UCSD-AML1 (cell line): ENCODE measurements around the gene EVPL.
"Not testable (repeated sequence)": the region's sequence is repeated elsewhere in the genome, so short reads cannot be mapped to it uniquely, and the experiment has no call there.

ENCODE experiments used
- DNase-seq: peaks from one replicate; lab custom pipeline; 2025; ENCODE audit not compliant: unreplicated experiment; lab: John Stamatoyannopoulos, UW

Gene EVPL

GRCh38 chr17:76000016-76000754, 26.9 kb downstream of the EVPL start:
- DNase-seq = peak; percentile 78

- no peak for DNase-seq
Measured at GRCh38 chr17:75998327-75998795, 28.7 kb downstream of the EVPL start.

- peak; percentile 84 for DNase-seq
Measured at GRCh38 chr17:75996665-75997590, 30.2 kb downstream of the EVPL start.

GRCh38 chr17:75995385-75995925, 31.7 kb downstream of the EVPL start:
- DNase-seq = no peak

- no peak for DNase-seq
Measured at GRCh38 chr17:75994802-75995370, 32.2 kb downstream of the EVPL start.

GRCh38 chr17:75991396-75991795, 35.7 kb downstream of the EVPL start:
- DNase-seq = no peak

- no peak for DNase-seq
Measured at GRCh38 chr17:75987041-75987440, 40.1 kb downstream of the EVPL start.

- no peak for DNase-seq
Measured at GRCh38 chr17:75985986-75986385, 41.1 kb downstream of the EVPL start.

GRCh38 chr17:75983501-75984181, 43.5 kb downstream of the EVPL start:
- DNase-seq = no peak

- no peak for DNase-seq
Measured at GRCh38 chr17:75981019-75981615, 46.0 kb downstream of the EVPL start.

GRCh38 chr17:75980188-75981018, 46.7 kb downstream of the EVPL start:
- DNase-seq = no peak

GRCh38 chr17:75979705-75980187, 47.4 kb downstream of the EVPL start:
- DNase-seq = no peak

GRCh38 chr17:75978938-75979704, 48.0 kb downstream of the EVPL start, which contains the start of the genes ACOX1 and TEN1:
Gene ACOX1 (minus strand): TSS chr17:75979166. CDS start chr17:75979073, 93 bp downstream.
Gene TEN1 (plus strand): TSS chr17:75979240. CDS start chr17:75986193, 6,953 bp downstream.
- peak; percentile 97 for DNase-seq

GRCh38 chr17:75976175-75976848, 50.8 kb downstream of the EVPL start:
- DNase-seq = no peak

GRCh38 chr17:75975757-75976174, 51.3 kb downstream of the EVPL start:
- DNase-seq = no peak

GRCh38 chr17:75975187-75975586, 51.9 kb downstream of the EVPL start:
- not testable (repeated sequence) for DNase-seq

- no peak for DNase-seq
Measured at GRCh38 chr17:75970626-75971025, 56.5 kb downstream of the EVPL start.
